Heart left ventricle (tissue), 13 donors: ENCODE data around the gene GRM5.
"Not testable (repeated sequence)": the region's sequence is repeated elsewhere in the genome, so short reads cannot be mapped to it uniquely, and the experiment has no call there.

Experiments
- CTCF ChIP-seq, 12 donors: fragments of 200-600 bp; sonication (generic) in 4 of 12; IDR thresholded peaks; one replicate each; pipeline versions ENCODE4 v1.5.0 to v1.8.0; 2018 to 2022; ENCODE audit warnings: antibody characterized with exemption in 12 of 12, mild to moderate bottlenecking in 5 of 12
- POLR2A ChIP-seq, 2 donors: fragments of 450-650 bp; IDR thresholded peaks; one replicate each; pipeline ENCODE4 v1.6.1; 2017; ENCODE audit warnings: antibody characterized with exemption in 2 of 2, mild to moderate bottlenecking in 2 of 2, moderate library complexity in 2 of 2
- donor health status: ischemic (EF 13 %, LVEDD 7.1; RV severe dilation, severe dysfunction).
- donor health status: DM: no; HTN: yes; CAD: no.
- donor health status: DM: no; HTN: no; CAD: no.
- donor health status: ischemic (EF 25% LVEDD 6.9; RV normal size, moderate dysfunction).
- donor health status: ischemic (EF 25% LVEDD 5.7; RV mildly dilated, moderate dysfunction).
- donor health status: ischemic (EF 35%, LVEDD 5.7; RV mildly dilated, moderate dysfunction).
- donor health status: nonischemic (EF 11% LVEDD 7.7; RV severe dilation, severe dysfunction).
- donor health status: DM: yes; HTN: yes; CAD: no.
- donor health status: PGD.
- donor health status: ischemic (EF 29% LVEDD 5.4; RV normal size, mild dysfunction).
- donor health status: nonischemic (EF 23%, LVEDD 6.1; RV moderate dilation, normal function).

- not testable (repeated sequence) for TF ChIP-seq POLR2A, CTCF (IDR thresholded peaks at IDR 0.05)
Observed at GRCh38 chr11:88961621-88962020, 104.2 kb downstream of the GRM5 start.
